Measurements from ENCODE around the gene GTF3C4.

Gene GTF3C4

DNA sequence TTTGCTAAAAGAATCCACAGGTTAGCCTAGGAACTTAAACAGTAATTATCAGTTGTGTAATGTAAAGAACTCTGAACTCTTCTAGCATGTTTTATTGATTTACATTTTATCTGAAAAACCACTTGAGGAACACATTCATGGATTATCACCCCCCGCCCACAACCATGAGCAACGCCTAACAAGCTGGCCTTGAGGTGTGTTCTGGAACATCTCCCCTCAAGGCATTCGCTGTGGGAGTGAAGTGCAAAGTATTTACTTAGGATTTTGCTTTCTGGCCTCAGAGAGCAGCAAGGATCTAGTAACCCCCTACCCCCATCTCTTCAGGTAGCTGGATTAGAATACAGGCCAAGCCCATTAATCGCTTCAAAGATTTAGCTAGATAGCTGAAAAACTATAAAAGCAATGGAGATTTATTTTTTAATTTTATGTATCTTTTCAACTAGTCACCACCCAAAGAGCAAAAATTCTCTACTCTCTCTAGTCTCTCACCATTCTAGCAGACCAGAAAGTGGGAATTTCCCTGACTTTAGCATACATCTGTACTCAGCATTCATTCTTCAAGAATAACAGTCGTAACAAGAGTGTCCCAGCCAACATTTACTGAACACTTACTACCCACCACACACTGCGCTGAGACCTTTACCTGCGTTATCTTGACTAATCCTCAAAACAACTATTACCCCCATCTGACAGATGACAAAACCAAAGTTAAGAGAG is 37.7 kb upstream of the GTF3C4 start:
- Histone ChIP-seq H3K4me1 (ENCODE audit: control insufficient read depth in 1 of 2, insufficient read depth in 2 of 2, low read length in 2 of 2) (no peaks in the 10 kb centered on the region), H3K9me3 (ENCODE audit: control insufficient read depth in 1 of 2, low read length in 2 of 2) (no peaks in the 10 kb centered on the region), H3K27me3 (ENCODE audit: low read depth, low read length) (no peaks in the 10 kb centered on the region), H3K36me3 (ENCODE audit: control insufficient read depth in 1 of 2, insufficient read depth in 2 of 2, low read length in 2 of 2) (peaks cover 20 to 62% of the 10 kb centered on the region in 2 donors), H3K4me3 (ENCODE audit: low read depth in 1 of 2, low read length in 2 of 2) (no peak overlapping the region), H3K27ac (ENCODE audit: low read length) (no peak overlapping the region)

DNA sequence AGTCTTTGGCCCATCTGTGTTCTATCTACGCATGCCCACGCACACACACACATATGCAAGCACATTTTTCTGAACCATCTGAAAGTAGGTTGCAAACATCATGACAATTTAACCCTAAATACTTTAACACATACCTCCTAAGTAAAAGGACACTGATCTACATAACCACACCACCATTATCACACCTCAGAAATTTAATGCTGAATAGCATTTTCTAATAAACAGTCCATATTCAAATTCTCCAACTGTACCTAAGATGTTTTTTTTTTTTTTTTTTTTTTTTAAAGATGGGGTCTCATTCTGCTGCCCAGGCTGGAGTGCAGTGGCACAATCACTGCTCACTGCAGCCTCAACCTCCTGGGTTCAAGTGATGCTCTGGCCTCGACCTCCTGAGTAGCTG is 35.9 kb upstream of the GTF3C4 start:
- H3K27me3 ChIP-seq (ENCODE audit: low read depth, low read length) = no peaks in the 10 kb centered on the region
- H3K4me3 ChIP-seq (ENCODE audit: low read depth in 1 of 2, low read length in 2 of 2) = no peak overlapping the region
- no peaks in the 10 kb centered on the region for H3K4me1 ChIP-seq (ENCODE audit: control insufficient read depth in 1 of 2, insufficient read depth in 2 of 2, low read length in 2 of 2)
- no peaks in the 10 kb centered on the region for H3K9me3 ChIP-seq (ENCODE audit: control insufficient read depth in 1 of 2, low read length in 2 of 2)
- peaks cover 9 to 56% of the 10 kb centered on the region in 2 donors for H3K36me3 ChIP-seq (ENCODE audit: control insufficient read depth in 1 of 2, insufficient read depth in 2 of 2, low read length in 2 of 2)
- no peak overlapping the region for H3K27ac ChIP-seq (ENCODE audit: low read length)

DNA sequence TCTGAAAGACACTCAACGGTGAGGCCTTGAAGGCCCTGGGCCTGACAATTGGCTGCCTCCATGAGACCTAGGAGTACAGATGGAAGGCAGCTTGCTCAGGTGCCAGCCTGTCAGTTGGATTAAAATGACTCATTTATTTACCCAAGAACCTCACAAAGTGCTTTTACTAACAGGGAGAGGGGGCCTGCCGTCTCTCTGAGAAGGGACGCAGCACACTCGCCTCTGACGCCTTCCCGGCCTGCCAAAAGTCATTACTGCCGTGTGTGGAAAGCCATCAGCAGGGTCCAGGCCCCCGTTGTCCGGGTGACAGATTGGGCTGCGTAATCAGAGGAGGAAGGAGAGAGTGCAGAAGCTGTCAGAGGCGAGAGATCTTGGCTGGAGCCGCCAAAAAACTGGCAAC is 32.9 kb upstream of the GTF3C4 start:
- H3K4me3 ChIP-seq (ENCODE audit: low read depth in 1 of 2, low read length in 2 of 2) = no peak overlapping the region
- no peaks in the 10 kb centered on the region for H3K4me1 ChIP-seq (ENCODE audit: control insufficient read depth in 1 of 2, insufficient read depth in 2 of 2, low read length in 2 of 2)
- H3K36me3 ChIP-seq (ENCODE audit: control insufficient read depth in 1 of 2, insufficient read depth in 2 of 2, low read length in 2 of 2) = peaks cover 20 to 56% of the 10 kb centered on the region in 2 donors
- no peaks in the 10 kb centered on the region for H3K27me3 ChIP-seq (ENCODE audit: low read depth, low read length)
- H3K27ac ChIP-seq (ENCODE audit: low read length) = no peak overlapping the region
- no peaks in the 10 kb centered on the region for H3K9me3 ChIP-seq (ENCODE audit: control insufficient read depth in 1 of 2, low read length in 2 of 2)

DNA sequence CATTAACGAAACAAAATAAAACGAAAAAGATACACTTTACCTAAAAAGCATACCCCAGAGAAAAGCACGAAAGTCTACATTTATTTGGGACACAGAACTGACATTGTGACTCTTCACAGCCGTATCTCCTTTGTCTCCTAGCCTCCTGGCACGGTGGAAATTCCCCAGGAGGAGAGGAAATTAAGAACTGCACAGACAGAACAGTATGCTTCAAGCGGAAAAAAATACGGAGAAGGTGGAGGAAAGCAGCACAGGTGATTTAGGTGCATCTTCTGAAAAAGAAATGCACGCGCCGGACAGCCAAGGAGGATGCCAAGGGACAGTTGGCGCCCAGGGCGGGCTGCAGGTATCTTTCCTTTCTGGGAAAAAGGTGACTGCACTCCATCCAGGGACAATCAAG is 32.5 kb upstream of the GTF3C4 start:
- Histone ChIP-seq H3K4me3 (ENCODE audit: low read depth in 1 of 2, low read length in 2 of 2) (no peak overlapping the region), H3K4me1 (ENCODE audit: control insufficient read depth in 1 of 2, insufficient read depth in 2 of 2, low read length in 2 of 2) (no peaks in the 10 kb centered on the region), H3K27me3 (ENCODE audit: low read depth, low read length) (no peaks in the 10 kb centered on the region), H3K9me3 (ENCODE audit: control insufficient read depth in 1 of 2, low read length in 2 of 2) (no peaks in the 10 kb centered on the region), H3K36me3 (ENCODE audit: control insufficient read depth in 1 of 2, insufficient read depth in 2 of 2, low read length in 2 of 2) (peaks cover 20 to 59% of the 10 kb centered on the region in 2 donors), H3K27ac (ENCODE audit: low read length) (no peak overlapping the region)

DNA sequence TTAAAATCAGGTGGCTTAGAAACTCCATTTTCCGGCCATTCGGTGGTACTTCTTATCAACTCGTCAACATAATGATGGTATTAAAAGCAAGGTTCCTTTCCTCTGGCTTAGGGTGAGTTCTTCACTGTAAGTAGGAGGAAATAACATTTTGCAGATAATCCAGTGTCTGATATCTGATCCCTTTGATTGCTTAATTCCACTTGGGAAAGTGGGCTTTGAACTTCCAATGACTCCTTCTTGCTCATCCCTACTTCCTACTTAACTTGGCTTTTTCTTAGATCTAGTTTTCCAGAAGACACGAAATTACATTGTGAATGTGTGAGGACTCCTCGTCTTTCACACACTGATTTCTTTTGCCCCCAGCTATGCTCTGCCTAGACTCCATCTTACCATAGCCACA is 32.0 kb upstream of the GTF3C4 start:
- no peak overlapping the region for H3K27ac ChIP-seq (ENCODE audit: low read length)

DNA sequence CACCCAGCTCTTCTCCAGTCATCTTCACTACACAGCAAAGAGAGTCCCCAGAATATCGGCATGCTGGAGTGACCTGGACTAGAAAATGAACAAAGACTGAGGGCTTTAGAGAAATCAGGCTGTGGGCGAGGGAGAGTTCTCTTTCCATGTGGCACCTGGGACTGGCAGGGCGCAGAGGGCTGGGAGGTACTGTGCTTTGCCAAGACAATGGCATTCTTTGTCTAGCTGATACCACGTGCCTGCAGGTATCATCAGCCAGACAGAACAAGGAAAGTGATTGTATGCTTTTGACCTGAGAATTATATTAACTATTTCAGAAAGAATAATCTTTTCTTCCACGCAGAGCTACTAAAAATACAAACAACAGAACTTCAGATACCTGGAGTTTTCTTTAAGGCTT is 30.9 kb upstream of the GTF3C4 start:
- Histone ChIP-seq H3K27ac (ENCODE audit: low read length) (no peak overlapping the region), H3K36me3 (ENCODE audit: control insufficient read depth in 1 of 2, insufficient read depth in 2 of 2, low read length in 2 of 2) (peaks cover 27 to 63% of the 10 kb centered on the region in 2 donors)

More for the DNA sequence above, 32.0 kb upstream of the GTF3C4 start:
- Histone ChIP-seq H3K27me3 (ENCODE audit: low read depth, low read length) (no peaks in the 10 kb centered on the region), H3K36me3 (ENCODE audit: control insufficient read depth in 1 of 2, insufficient read depth in 2 of 2, low read length in 2 of 2) (peaks cover 22 to 59% of the 10 kb centered on the region in 2 donors), H3K4me3 (ENCODE audit: low read depth in 1 of 2, low read length in 2 of 2) (no peak overlapping the region), H3K9me3 (ENCODE audit: control insufficient read depth in 1 of 2, low read length in 2 of 2) (no peaks in the 10 kb centered on the region), H3K4me1 (ENCODE audit: control insufficient read depth in 1 of 2, insufficient read depth in 2 of 2, low read length in 2 of 2) (no peaks in the 10 kb centered on the region)

DNA sequence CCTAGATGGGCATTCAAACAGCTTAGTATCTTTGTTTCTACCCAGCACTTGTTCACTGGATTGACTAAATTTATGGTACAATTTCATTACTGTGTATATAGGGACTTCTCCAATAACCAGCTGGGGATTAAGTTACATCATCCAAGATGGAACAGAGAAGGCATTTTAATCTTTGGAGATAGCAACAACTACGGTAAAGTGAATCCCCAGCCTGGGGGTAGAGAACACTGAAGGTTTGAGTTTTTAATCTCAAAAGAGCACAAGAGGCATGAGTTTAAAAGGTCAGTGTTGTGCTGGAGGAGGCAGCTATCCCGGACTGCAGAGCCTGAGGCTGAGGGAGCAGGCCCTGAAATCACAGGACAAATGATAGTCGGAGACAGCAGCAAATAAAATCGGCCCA is 29.0 kb upstream of the GTF3C4 start:
- Histone ChIP-seq H3K4me1 (ENCODE audit: control insufficient read depth in 1 of 2, insufficient read depth in 2 of 2, low read length in 2 of 2) (no peaks in the 10 kb centered on the region), H3K27ac (ENCODE audit: low read length) (no peak overlapping the region), H3K36me3 (ENCODE audit: control insufficient read depth in 1 of 2, insufficient read depth in 2 of 2, low read length in 2 of 2) (peaks cover 42 to 76% of the 10 kb centered on the region in 2 donors), H3K27me3 (ENCODE audit: low read depth, low read length) (no peaks in the 10 kb centered on the region), H3K9me3 (ENCODE audit: control insufficient read depth in 1 of 2, low read length in 2 of 2) (no peaks in the 10 kb centered on the region), H3K4me3 (ENCODE audit: low read depth in 1 of 2, low read length in 2 of 2) (no peak overlapping the region)

More for the DNA sequence above, 30.9 kb upstream of the GTF3C4 start:
- no peaks in the 10 kb centered on the region for H3K27me3 ChIP-seq (ENCODE audit: low read depth, low read length)
- H3K9me3 ChIP-seq (ENCODE audit: control insufficient read depth in 1 of 2, low read length in 2 of 2) = no peaks in the 10 kb centered on the region
- H3K4me1 ChIP-seq (ENCODE audit: control insufficient read depth in 1 of 2, insufficient read depth in 2 of 2, low read length in 2 of 2) = no peaks in the 10 kb centered on the region
- no peak overlapping the region for H3K4me3 ChIP-seq (ENCODE audit: low read depth in 1 of 2, low read length in 2 of 2)

DNA sequence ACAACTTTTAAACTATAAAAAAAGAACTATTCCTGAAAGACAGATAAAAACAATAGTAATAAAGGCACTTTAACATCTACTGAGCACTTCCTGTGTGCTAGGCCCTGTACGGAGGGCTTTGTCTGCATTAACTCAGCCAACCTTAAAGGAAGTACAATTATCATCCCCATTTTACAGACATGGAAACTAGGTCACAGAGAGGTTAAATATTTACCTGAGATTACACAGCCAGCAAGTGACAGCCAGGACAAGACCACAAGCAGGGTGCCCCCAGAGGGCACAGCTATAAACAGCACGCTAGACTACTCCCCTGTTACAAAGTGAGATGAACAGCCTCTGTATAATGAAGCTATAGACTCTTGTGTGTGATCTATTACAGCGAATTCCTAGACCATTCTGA is 26.0 kb upstream of the GTF3C4 start:
- Histone ChIP-seq H3K4me3 (ENCODE audit: low read depth in 1 of 2, low read length in 2 of 2) (no peak overlapping the region), H3K36me3 (ENCODE audit: control insufficient read depth in 1 of 2, insufficient read depth in 2 of 2, low read length in 2 of 2) (peaks cover 59 to 81% of the 10 kb centered on the region in 2 donors), H3K27me3 (ENCODE audit: low read depth, low read length) (no peaks in the 10 kb centered on the region), H3K4me1 (ENCODE audit: control insufficient read depth in 1 of 2, insufficient read depth in 2 of 2, low read length in 2 of 2) (no peaks in the 10 kb centered on the region), H3K27ac (ENCODE audit: low read length) (no peak overlapping the region), H3K9me3 (ENCODE audit: control insufficient read depth in 1 of 2, low read length in 2 of 2) (no peaks in the 10 kb centered on the region)

DNA sequence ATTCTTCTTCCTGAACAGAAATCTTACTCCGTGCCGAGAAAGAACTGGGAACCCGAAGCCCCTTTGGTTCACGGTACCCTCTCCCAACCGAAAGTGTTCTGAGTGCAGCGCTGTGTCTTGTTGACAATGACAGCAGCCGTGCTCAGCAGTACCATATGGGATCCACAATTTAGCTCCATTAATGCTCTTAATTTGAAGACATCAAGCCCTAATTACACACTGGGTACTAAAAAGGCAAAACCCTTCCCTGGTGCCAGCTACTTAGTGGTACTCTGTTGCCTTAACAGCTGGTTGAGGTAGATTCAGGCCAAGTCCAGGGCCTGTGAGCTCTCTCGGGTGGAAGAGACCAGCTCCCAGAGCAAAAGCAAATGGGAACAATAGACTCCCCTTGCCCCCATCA is 25.0 kb upstream of the GTF3C4 start:
- Histone ChIP-seq H3K4me1 (ENCODE audit: control insufficient read depth in 1 of 2, insufficient read depth in 2 of 2, low read length in 2 of 2) (no peaks in the 10 kb centered on the region), H3K27ac (ENCODE audit: low read length) (no peak overlapping the region), H3K36me3 (ENCODE audit: control insufficient read depth in 1 of 2, insufficient read depth in 2 of 2, low read length in 2 of 2) (peaks cover 66 to 82% of the 10 kb centered on the region in 2 donors), H3K9me3 (ENCODE audit: control insufficient read depth in 1 of 2, low read length in 2 of 2) (no peaks in the 10 kb centered on the region), H3K27me3 (ENCODE audit: low read depth, low read length) (no peaks in the 10 kb centered on the region), H3K4me3 (ENCODE audit: low read depth in 1 of 2, low read length in 2 of 2) (no peak overlapping the region)

DNA sequence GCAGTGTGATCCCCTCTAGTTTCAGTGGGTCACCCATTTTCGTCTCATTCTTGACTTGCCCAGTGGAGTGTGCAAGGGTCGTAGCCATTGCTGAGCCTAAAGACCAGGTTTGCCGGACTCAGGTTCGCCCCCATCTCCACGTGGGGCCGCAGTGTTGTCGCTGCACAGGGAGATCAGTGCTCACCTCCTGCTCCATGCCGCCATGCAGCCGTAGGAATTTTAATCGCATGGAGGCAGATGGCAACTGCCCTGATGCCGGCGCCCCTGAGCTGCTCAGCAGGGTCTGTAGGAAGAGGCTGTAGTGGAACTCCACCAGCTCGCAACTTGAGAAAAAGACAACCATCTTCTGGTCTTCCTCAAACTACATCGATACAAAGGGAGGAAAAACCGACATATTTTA is 24.6 kb upstream of the GTF3C4 start:
- Histone ChIP-seq H3K27me3 (ENCODE audit: low read depth, low read length) (no peaks in the 10 kb centered on the region), H3K27ac (ENCODE audit: low read length) (no peak overlapping the region), H3K4me3 (ENCODE audit: low read depth in 1 of 2, low read length in 2 of 2) (no peak overlapping the region), H3K4me1 (ENCODE audit: control insufficient read depth in 1 of 2, insufficient read depth in 2 of 2, low read length in 2 of 2) (no peaks in the 10 kb centered on the region), H3K9me3 (ENCODE audit: control insufficient read depth in 1 of 2, low read length in 2 of 2) (no peaks in the 10 kb centered on the region), H3K36me3 (ENCODE audit: control insufficient read depth in 1 of 2, insufficient read depth in 2 of 2, low read length in 2 of 2) (peaks cover 66 to 82% of the 10 kb centered on the region in 2 donors)

DNA sequence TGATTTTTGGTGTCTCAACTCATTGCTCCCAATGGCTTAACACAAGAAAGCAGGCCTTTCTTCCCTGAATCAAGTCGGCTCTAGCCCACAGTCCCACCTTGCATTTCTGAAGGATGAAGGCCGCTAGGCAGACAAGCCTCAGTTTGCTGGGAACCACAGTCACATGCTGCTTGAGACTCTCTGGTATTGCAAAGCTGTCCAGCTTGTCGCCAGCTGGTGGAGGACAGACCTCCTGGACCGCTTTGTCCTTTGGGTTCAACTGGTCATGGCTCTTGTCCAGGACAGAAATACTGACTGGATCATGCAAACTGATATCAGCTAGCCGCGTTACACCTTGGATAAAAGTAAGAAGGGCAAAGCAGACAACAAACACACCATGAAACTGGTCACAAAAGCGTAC is 23.5 kb upstream of the GTF3C4 start:
- H3K36me3 ChIP-seq (ENCODE audit: control insufficient read depth in 1 of 2, insufficient read depth in 2 of 2, low read length in 2 of 2) = peaks cover 60 to 74% of the 10 kb centered on the region in 2 donors
- H3K27ac ChIP-seq (ENCODE audit: low read length) = no peak overlapping the region
- no peaks in the 10 kb centered on the region for H3K9me3 ChIP-seq (ENCODE audit: control insufficient read depth in 1 of 2, low read length in 2 of 2)
- no peaks in the 10 kb centered on the region for H3K27me3 ChIP-seq (ENCODE audit: low read depth, low read length)
- no peaks in the 10 kb centered on the region for H3K4me1 ChIP-seq (ENCODE audit: control insufficient read depth in 1 of 2, insufficient read depth in 2 of 2, low read length in 2 of 2)
- H3K4me3 ChIP-seq (ENCODE audit: low read depth in 1 of 2, low read length in 2 of 2) = no peak overlapping the region

DNA sequence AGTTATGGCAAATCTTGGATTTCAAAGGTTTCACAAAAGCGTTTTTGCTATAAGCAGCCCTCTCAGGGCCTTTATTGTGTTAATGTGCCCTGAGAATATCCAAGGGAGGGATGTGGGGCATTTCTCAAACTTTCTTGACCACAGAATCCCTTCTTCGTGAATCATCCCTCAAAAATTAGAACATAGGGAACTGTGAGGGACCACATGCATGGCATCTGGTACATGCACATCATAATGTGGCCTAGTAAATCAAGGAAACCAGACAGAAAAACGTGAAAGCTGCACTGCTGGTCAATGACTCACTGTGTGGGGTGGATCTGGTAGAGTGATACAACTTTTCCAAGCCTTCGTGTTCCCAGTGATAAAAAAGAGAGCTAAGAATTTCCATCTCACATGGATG is 22.9 kb upstream of the GTF3C4 start:
- Histone ChIP-seq H3K9me3 (ENCODE audit: control insufficient read depth in 1 of 2, low read length in 2 of 2) (no peaks in the 10 kb centered on the region), H3K36me3 (ENCODE audit: control insufficient read depth in 1 of 2, insufficient read depth in 2 of 2, low read length in 2 of 2) (peaks cover 56 to 75% of the 10 kb centered on the region in 2 donors), H3K27ac (ENCODE audit: low read length) (no peak overlapping the region), H3K27me3 (ENCODE audit: low read depth, low read length) (no peaks in the 10 kb centered on the region), H3K4me1 (ENCODE audit: control insufficient read depth in 1 of 2, insufficient read depth in 2 of 2, low read length in 2 of 2) (no peaks in the 10 kb centered on the region), H3K4me3 (ENCODE audit: low read depth in 1 of 2, low read length in 2 of 2) (no peak overlapping the region)
